HL-60 (cell line): ENCODE measurements around the gene B3GAT3.

Experiments used
- POLR2AphosphoS5 ChIP-seq: IDR thresholded peaks from 2 replicates; pipeline ENCODE4 v1.6.1; 2012; ENCODE audit warnings: low read depth
- TF ChIP-seq, protein P1 (sequence below): IDR thresholded peaks from one replicate; pipeline ENCODE4 v1.5.1; 2011; ENCODE audit warnings: low read length, control low read depth, inconsistent platforms; ENCODE audit not compliant: insufficient read depth

- TF ChIP-seq, protein P1, sequence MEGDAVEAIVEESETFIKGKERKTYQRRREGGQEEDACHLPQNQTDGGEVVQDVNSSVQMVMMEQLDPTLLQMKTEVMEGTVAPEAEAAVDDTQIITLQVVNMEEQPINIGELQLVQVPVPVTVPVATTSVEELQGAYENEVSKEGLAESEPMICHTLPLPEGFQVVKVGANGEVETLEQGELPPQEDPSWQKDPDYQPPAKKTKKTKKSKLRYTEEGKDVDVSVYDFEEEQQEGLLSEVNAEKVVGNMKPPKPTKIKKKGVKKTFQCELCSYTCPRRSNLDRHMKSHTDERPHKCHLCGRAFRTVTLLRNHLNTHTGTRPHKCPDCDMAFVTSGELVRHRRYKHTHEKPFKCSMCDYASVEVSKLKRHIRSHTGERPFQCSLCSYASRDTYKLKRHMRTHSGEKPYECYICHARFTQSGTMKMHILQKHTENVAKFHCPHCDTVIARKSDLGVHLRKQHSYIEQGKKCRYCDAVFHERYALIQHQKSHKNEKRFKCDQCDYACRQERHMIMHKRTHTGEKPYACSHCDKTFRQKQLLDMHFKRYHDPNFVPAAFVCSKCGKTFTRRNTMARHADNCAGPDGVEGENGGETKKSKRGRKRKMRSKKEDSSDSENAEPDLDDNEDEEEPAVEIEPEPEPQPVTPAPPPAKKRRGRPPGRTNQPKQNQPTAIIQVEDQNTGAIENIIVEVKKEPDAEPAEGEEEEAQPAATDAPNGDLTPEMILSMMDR: no peak
- TF ChIP-seq POLR2AphosphoS5: no peak
These were observed 689 bp downstream of the B3GAT3 start for GRCh38 chr11:62621027-62621566.
